Breast epithelium (tissue), 3 donors: Measurements from ENCODE around the gene PNPO.

ENCODE experiments used
- POLR2AphosphoS5 ChIP-seq, 3 donors: sonication (generic); formaldehyde crosslinking; IDR thresholded peaks; one replicate each; pipeline ENCODE4 v1.6.1; 2017; ENCODE audit warnings: antibody characterized with exemption in 3 of 3
- TF ChIP-seq, protein P1 (sequence below), 3 donors: fragments of 450-650 bp; IDR thresholded peaks; one replicate each; pipeline ENCODE4 v1.5.1; 2016 to 2017; ENCODE audit warnings: antibody characterized with exemption in 3 of 3, mild to moderate bottlenecking in 3 of 3, moderate library complexity in 3 of 3

DNA sequence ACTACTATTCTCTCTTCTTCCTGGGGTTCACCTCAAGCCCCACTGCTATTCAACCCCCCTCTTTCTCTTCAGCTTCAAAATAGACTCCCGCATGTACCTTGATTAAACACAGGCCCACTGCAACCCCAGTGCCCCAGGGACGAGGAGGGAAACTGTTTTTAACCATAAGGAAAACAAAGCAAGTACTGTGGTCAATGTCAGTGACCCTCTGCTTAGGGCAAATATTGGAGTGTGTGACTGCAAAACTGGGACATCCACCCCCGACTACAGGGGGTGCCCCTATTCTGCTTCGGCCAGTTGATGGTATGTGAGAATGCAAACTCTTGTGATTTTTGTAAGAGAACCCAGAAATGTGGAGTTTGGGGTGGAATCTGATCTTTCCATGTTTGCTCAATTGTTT lies 9.5 kb upstream of the PNPO start:
- TF ChIP-seq, protein P1, sequence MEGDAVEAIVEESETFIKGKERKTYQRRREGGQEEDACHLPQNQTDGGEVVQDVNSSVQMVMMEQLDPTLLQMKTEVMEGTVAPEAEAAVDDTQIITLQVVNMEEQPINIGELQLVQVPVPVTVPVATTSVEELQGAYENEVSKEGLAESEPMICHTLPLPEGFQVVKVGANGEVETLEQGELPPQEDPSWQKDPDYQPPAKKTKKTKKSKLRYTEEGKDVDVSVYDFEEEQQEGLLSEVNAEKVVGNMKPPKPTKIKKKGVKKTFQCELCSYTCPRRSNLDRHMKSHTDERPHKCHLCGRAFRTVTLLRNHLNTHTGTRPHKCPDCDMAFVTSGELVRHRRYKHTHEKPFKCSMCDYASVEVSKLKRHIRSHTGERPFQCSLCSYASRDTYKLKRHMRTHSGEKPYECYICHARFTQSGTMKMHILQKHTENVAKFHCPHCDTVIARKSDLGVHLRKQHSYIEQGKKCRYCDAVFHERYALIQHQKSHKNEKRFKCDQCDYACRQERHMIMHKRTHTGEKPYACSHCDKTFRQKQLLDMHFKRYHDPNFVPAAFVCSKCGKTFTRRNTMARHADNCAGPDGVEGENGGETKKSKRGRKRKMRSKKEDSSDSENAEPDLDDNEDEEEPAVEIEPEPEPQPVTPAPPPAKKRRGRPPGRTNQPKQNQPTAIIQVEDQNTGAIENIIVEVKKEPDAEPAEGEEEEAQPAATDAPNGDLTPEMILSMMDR (IDR thresholded peaks at IDR 0.05), result no peak
- no peak for TF ChIP-seq POLR2AphosphoS5 (IDR thresholded peaks at IDR 0.05)
